Retinal pigment epithelial cell (primary cell): ENCODE data around the gene NYAP2.

Source experiments
- DNase-seq: peaks from one replicate; pipeline ENCODE4 v3.0.0-alpha.2; 2010; ENCODE audit warnings: low read depth
- H3K4me3 ChIP-seq: 2 replicates; pipeline ENCODE4 v1.5.1; 2011; ENCODE audit warnings: mild to moderate bottlenecking, low read length, control low read depth, moderate library complexity
- CTCF ChIP-seq: conservative IDR thresholded peaks from 2 replicates; pipeline ENCODE4 v1.5.1; 2011; ENCODE audit warnings: low read depth, low read length, control low read depth, inconsistent platforms

The NYAP2 gene

GRCh38 chr2:225620227-225620626, 220.7 kb downstream of the NYAP2 start:
- DNase-seq, result no peak
- H3K4me3 ChIP-seq, result no peak overlapping the region
- TF ChIP-seq CTCF, result no peak

GRCh38 chr2:225630824-225631533, 231.5 kb downstream of the NYAP2 start:
- DNase-seq, result no peak
- H3K4me3 ChIP-seq, result no peak overlapping the region
- no peak for TF ChIP-seq CTCF

- TF ChIP-seq CTCF, result no peak
- DNase-seq, result no peak
- H3K4me3 ChIP-seq, result no peak overlapping the region
Measured at GRCh38 chr2:225632351-225632750, 232.8 kb downstream of the NYAP2 start.

GRCh38 chr2:225636558-225636957, 237.0 kb downstream of the NYAP2 start:
- TF ChIP-seq CTCF, result no peak
- no peak for DNase-seq

GRCh38 chr2:225637259-225637658, 237.7 kb downstream of the NYAP2 start:
- no peak overlapping the region for H3K4me3 ChIP-seq
- TF ChIP-seq CTCF, result no peak
- no peak for DNase-seq

More at GRCh38 chr2:225636558-225636957, 237.0 kb downstream of the NYAP2 start:
- H3K4me3 ChIP-seq, result no peak overlapping the region

GRCh38 chr2:225640550-225640949, 241.0 kb downstream of the NYAP2 start:
- no peak for TF ChIP-seq CTCF
- DNase-seq, result no peak
- no peak overlapping the region for H3K4me3 ChIP-seq

- peak; percentile 5 for TF ChIP-seq CTCF
- no peak overlapping the region for H3K4me3 ChIP-seq
- DNase-seq, result no peak
Measured at GRCh38 chr2:225649274-225649673, 249.8 kb downstream of the NYAP2 start.
